HG03460 (cell line): Measurements from ENCODE around the gene GRIN3B.

Experiments
- ATAC-seq: cut with Tn5 transposase; IDR thresholded peaks from one replicate; pipeline ENCODE4 v1.9.1; 2021; ENCODE audit not compliant: unreplicated experiment

The GRIN3B gene

GRCh38 chr19:990119-990571, 10.1 kb upstream of the GRIN3B start:
- ATAC-seq = no peak

- ATAC-seq = no peak
Measured at GRCh38 chr19:990746-991145, 9.5 kb upstream of the GRIN3B start.

- no peak for ATAC-seq
Measured at GRCh38 chr19:991174-991931, 8.9 kb upstream of the GRIN3B start.

GRCh38 chr19:991932-992669, 8.1 kb upstream of the GRIN3B start:
- ATAC-seq = no peak

GRCh38 chr19:992670-993055, 7.6 kb upstream of the GRIN3B start:
- no peak for ATAC-seq

GRCh38 chr19:993361-993830, 6.8 kb upstream of the GRIN3B start:
- ATAC-seq = no peak

- no peak for ATAC-seq
Measured at GRCh38 chr19:993831-994393, 6.3 kb upstream of the GRIN3B start.

GRCh38 chr19:994516-994915, 5.7 kb upstream of the GRIN3B start:
- ATAC-seq = no peak

- no peak for ATAC-seq
Measured at GRCh38 chr19:995051-995827, 5.0 kb upstream of the GRIN3B start.

- no peak for ATAC-seq
Measured at GRCh38 chr19:996051-996838, 4.0 kb upstream of the GRIN3B start.

GRCh38 chr19:998064-998463, 2.2 kb upstream of the GRIN3B start:
- no peak for ATAC-seq

- ATAC-seq = no peak
Measured at GRCh38 chr19:999379-999719, 870 bp upstream of the GRIN3B start.

GRCh38 chr19:1000591-1001537, 645 bp downstream of the GRIN3B start:
- no peak for ATAC-seq

GRCh38 chr19:1001538-1002166, 1.4 kb downstream of the GRIN3B start:
- ATAC-seq = no peak

GRCh38 chr19:1002600-1002999, 2.4 kb downstream of the GRIN3B start:
- ATAC-seq = no peak

GRCh38 chr19:1003283-1003682, 3.1 kb downstream of the GRIN3B start:
- ATAC-seq = no peak

- ATAC-seq = no peak
Measured at GRCh38 chr19:1004204-1004802, 4.1 kb downstream of the GRIN3B start.

GRCh38 chr19:1004803-1005664, 4.8 kb downstream of the GRIN3B start:
- no peak for ATAC-seq
